ENCODE data around the gene MYH11.

GRCh38 chr16:15798671-15799070 is 58.2 kb downstream of the MYH11 start:
- TF ChIP-seq CTCF (IDR thresholded peaks at IDR 0.05; ENCODE audit: low read length) (no peak), EZH2 (IDR thresholded peaks at IDR 0.05; ENCODE audit: borderline replicate concordance, low read length) (no peak)

Measured in OCI-LY1 (cell line).